ENCODE results near the gene PCDHGB5.

GRCh38 chr5:141360685-141361084 is 37.1 kb upstream of the PCDHGB5 start:
- TF ChIP-seq, protein P1, sequence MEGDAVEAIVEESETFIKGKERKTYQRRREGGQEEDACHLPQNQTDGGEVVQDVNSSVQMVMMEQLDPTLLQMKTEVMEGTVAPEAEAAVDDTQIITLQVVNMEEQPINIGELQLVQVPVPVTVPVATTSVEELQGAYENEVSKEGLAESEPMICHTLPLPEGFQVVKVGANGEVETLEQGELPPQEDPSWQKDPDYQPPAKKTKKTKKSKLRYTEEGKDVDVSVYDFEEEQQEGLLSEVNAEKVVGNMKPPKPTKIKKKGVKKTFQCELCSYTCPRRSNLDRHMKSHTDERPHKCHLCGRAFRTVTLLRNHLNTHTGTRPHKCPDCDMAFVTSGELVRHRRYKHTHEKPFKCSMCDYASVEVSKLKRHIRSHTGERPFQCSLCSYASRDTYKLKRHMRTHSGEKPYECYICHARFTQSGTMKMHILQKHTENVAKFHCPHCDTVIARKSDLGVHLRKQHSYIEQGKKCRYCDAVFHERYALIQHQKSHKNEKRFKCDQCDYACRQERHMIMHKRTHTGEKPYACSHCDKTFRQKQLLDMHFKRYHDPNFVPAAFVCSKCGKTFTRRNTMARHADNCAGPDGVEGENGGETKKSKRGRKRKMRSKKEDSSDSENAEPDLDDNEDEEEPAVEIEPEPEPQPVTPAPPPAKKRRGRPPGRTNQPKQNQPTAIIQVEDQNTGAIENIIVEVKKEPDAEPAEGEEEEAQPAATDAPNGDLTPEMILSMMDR (IDR thresholded peaks at IDR 0.05), result no peak
- no peak for TF ChIP-seq POLR2A (IDR thresholded peaks at IDR 0.05)
